Medulla oblongata (tissue), 1 donor: Measurements from ENCODE around the gene SLC25A43.
"Not testable (repeated sequence)": the region's sequence is repeated elsewhere in the genome, so short reads cannot be mapped to it uniquely, and the experiment has no call there.

Experiments
- DNase-seq: peaks from one replicate; pipeline ENCODE4 v3.0.0-alpha.2; 2015; ENCODE audit errors: extremely low spot score

Gene SLC25A43

DNA sequence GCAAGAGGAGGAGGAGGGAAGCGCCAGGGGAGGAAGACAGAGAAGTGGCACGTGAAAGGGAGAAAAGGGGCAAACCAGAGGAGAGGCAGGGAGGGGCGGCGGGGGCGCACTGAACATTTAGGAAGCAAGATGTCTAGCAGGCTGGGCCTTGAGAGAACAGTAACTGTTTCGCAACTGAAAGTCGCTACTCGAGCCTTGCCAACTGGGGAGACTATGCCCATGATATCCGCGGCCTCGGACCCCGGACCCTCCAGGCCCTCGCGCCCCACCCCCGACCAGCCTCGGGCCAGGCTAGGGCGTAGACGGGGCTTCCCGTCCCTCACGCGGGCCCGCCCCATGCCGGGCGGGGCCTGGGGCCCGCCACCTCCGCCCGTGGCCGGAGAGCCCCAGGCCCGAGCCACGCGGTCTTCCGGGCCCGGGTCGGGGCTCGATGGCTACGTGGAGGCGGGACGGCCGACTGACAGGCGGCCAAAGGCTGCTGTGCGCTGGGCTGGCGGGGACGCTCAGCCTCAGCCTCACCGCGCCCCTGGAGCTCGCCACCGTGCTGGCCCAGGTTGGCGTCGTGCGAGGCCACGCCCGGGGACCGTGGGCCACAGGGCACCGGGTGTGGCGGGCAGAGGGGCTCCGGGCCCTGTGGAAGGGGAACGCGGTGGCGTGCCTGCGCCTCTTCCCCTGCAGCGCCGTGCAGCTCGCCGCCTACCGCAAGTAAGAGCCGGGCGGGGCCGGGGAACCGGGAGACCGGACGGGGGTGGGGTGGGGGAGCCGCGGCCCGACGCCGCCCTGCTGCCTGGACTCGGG is at the start of gene SLC25A43:
Gene SLC25A43 (plus strand): TSS at position 363 of the 798 bp plus-strand sequence. CDS start 68 bp downstream, at position 431.
- no peak for DNase-seq

- peak; percentile 1 for DNase-seq
Measured at GRCh38 chrX:119359618-119360382, 39.3 kb upstream of the SLC25A43 start.

DNA sequence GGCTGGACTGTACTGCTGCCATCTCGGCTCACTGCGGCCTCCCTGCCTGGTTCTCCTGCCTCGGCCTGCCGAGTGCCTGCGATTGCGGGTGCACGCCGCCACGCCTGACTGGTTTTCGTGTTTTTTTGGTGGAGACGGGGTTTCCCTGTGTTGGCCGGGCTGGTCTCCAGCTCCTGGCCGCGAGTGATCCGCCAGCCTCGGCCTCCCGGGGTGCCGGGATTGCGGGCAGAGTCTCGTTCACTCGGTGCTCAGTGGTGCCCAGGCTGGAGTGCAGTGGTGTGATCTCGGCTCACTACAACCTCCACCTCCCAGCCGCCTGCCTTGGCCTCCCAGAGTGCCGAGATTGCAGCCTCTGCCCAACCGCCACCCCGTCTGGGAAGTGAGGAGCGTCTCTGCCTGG is 37.7 kb upstream of the SLC25A43 start:
- DNase-seq, result not testable (repeated sequence)

- not testable (repeated sequence) for DNase-seq
Measured at GRCh38 chrX:119362074-119362473, 37.1 kb upstream of the SLC25A43 start.

- DNase-seq, result no peak
Measured at GRCh38 chrX:119363391-119363790, 35.7 kb upstream of the SLC25A43 start.

DNA sequence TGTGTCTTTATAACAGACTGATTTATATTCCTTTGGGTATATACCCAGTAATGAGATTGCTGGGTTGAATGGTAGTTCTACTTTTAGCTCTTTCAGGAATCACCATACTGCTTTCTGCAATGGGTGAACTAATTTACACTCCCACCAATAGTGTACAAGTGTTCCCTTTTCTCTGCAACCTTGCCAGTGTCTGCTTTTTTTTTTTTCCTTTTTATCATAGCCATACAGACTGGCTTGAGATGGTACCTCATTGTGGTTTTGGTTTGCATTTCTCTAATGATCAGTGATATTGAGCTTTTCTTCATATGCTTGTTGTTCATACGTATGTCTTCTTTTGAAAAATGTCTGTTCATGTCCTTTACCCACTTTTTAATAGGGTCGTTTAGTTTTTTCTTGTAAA is 27.3 kb upstream of the SLC25A43 start:
- DNase-seq, result not testable (repeated sequence)

GRCh38 chrX:119374736-119375135 is 24.4 kb upstream of the SLC25A43 start:
- DNase-seq, result no peak

- DNase-seq, result no peak
Measured at GRCh38 chrX:119375561-119375960, 23.6 kb upstream of the SLC25A43 start.

DNA sequence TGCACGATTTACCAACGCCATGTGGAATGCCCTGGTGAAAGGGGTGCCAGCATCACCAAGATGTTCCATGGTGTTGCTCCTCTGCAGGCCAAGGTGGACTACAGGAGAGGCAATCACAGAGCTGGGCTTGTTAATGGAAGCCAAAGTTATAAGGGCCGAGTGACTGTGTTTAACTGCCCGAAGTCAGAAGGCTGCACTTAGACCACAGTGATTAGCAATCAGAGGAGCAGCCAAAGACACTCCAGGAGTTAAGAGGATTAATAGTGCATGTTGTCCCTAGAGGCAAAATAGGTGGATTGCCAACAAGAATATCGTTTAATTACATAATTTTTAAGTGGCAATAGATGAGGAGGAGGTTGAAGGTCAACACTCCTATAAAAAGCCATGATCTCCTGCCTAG is 22.8 kb upstream of the SLC25A43 start:
- no peak for DNase-seq

DNA sequence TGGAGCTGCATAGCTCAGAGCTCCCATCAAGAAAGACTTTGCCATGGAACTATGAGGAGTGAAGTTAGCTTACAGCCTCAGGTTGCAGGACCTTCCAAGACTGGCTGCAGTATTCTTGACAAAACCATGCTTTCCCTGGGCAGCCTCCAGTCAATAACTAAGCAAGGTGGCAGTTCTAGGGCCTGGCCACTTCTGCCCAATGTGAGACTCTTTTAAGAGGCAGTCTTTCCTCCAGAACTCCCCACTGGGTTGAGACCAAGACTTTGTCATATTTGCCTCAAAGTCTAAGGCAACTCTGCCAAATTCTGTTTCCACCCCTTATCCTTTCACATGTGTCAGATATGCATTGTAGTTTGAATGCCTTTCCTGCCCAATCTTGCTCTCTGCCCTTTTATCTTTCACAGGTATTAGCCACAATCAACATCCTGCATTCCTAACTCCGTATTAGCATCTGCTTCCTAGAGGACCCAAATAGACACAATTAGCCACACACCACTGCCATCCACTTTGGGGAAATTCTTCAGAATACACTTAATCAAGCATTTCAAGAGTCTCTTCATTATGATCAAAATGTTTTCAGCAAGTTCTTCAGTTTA is 17.7 kb upstream of the SLC25A43 start:
- DNase-seq, result no peak

DNA sequence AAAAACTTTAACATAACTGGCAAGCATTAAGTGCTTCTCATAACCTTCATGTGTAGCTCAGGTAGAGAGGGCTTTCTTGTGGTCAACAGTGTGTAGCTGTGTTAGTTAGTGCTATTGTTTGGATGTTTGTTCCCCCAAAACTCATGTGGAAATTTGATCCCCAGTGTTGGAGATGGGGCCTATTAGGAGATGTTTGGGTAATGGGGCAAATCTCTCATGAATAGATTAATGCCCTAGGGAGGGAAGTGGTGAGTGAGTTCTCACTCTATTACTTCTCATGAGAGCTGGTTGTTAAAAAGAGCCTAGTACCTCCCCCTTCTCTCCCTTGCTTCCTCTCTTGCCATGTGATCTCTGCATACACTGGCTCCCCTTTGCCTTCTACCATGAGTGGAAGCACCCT is 16.5 kb upstream of the SLC25A43 start:
- no peak for DNase-seq

DNA sequence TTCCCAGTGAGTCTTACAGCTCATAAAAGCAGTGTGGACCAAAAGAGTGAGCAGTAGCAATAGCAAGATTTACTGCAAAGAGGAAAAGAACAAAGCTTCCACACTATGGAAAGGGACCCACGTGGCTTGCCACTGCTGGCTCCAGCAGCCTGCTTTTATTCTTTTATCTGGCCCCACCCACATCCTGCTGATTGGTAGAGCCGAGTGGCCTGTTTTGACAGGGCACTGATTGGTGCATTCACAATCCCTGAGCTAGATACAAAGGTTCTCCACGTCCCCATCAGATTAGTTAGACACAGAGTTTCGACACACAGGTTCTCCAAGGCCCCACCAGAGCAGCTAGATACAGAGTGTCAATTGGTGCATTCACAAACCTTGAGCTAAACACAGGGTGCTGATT is 12.5 kb upstream of the SLC25A43 start:
- not testable (repeated sequence) for DNase-seq

DNA sequence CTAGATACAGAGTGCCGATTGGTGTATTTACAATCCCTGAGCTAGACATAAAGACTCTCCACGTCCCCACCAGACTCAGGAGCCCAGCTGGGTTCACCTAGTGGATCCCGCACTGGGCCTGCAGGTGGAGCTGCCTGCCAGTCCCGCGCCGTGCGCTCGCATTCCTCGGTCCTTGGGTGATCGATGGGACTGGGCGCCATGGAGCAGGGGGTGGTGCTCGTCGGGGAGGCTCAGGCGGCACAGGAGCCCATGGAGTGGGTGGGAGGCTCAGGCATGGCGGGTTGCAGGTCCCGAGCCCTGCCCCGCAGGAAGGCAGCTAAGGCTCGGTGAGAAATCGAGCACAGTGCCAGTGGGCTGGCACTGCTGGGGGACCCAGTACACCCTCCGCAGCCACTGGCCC is 11.7 kb upstream of the SLC25A43 start:
- not testable (repeated sequence) for DNase-seq

- DNase-seq, result no peak
Measured at GRCh38 chrX:119389214-119389613, 9.9 kb upstream of the SLC25A43 start.

GRCh38 chrX:119389871-119390501 is 9.2 kb upstream of the SLC25A43 start:
- DNase-seq, result no peak

- DNase-seq, result no peak
Measured at GRCh38 chrX:119391279-119391678, 7.9 kb upstream of the SLC25A43 start.

DNA sequence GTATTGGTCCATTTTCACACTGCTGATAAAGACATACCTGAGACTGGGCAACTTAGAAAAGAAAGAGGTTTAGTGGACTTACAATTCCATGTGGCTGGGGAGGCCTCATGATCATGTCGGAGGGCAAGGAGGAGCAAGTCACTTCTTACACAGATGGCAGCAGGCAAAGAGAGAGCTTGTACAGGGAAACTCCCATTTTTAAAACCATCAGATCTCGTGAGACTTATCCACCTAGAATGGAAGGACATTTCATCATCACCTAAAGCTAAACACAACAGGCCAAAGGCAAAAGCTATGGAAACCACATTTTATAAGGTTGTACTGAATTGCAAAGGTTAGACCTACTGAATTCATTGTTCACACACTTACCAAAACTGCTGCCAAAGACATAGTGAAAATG is 6.0 kb upstream of the SLC25A43 start:
- DNase-seq, result no peak

DNA sequence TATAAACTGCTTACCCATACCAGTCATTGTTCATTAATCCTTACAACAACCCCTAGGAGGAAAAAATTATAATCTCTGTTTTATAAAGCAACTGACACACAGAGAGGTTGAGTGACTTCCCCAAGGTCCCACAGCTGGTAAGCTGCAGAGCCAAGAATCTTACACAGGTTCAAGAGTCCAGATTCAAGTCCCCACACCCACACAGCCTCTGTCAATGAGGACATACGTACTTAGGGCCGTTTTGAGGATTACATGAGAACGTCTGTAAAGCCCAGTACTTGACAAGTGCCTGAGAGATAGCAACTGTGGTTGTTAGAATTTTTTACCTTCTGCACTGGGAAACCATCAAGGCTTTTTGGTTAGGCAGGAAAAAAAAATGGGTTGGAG is 556 bp upstream of the SLC25A43 start:
- DNase-seq, result no peak

GRCh38 chrX:119399772-119400101 is 601 bp downstream of the SLC25A43 start:
- no peak for DNase-seq

GRCh38 chrX:119401569-119401968 is 2.4 kb downstream of the SLC25A43 start:
- no peak for DNase-seq

GRCh38 chrX:119402588-119402987 is 3.5 kb downstream of the SLC25A43 start:
- no peak for DNase-seq

- DNase-seq, result no peak
Measured at GRCh38 chrX:119406776-119407175, 7.6 kb downstream of the SLC25A43 start.
